HCT116 (cell line): ENCODE results near the gene FANCD2. TPM values are rescaled to one million over a fixed set of nuclear protein-coding genes. Genes with fewer than 3 reads are reported as not detected.
"Not testable (repeated sequence)": the region's sequence is repeated elsewhere in the genome, so short reads cannot be mapped to it uniquely, and the experiment has no call there.

Experiments used
- ATAC-seq: fragments of 200-7000 bp; cut with Tn5 transposase; 2 replicates; pipeline ENCODE4 v1.9.1; 2020; ENCODE audit warnings: mild to moderate bottlenecking, moderate library complexity
- BruUV-seq: library from RNA; stranded (reverse); fragments of 400-500 nt; replicated peaks from 2 replicates; lab custom pipeline; 2021; lab: Mats Ljungman, UMichigan
- CTCF ChIA-PET: fragments of 300-600 bp; sonication (Branson Sonifier 250); formaldehyde crosslinking; loops from one replicate; lab custom pipeline; 2021; ENCODE audit warnings: antibody characterized with exemption; lab: Charles Lee
- POLR2A ChIA-PET: fragments of 300-600, 350-600 bp; sonication (Branson Sonifier 250); formaldehyde crosslinking; loops from one replicate; lab custom pipeline; 2021; ENCODE audit warnings: antibody characterized with exemption; lab: Charles Lee
- RAD21 ChIA-PET, 2 experiments: fragments of 300-600 bp; sonication (Branson Sonifier 250); formaldehyde crosslinking; loops; one replicate each; lab custom pipeline; 2023; ENCODE audit warnings: low total read pairs in 2 of 2; ENCODE audit not compliant: uncharacterized antibody in 2 of 2, unreplicated experiment in 2 of 2, low non-redundant PET in 1 of 2; lab: Charles Lee
- DNase-seq: peaks from one replicate; pipeline ENCODE4 v3.0.0-alpha.2; 2010; ENCODE audit warnings: low read depth, low spot score
- H2AFZ ChIP-seq: fragments of 200-600 bp; shearing (Covaris generic), sonication (generic); 2 replicates; pipeline ENCODE4 v1.6.1; 2017; ENCODE audit warnings: low read depth, mixed run types, mixed read lengths, antibody characterized with exemption, low read length; ENCODE audit not compliant: poor library complexity, severe bottlenecking
- H3K27ac ChIP-seq: 2 replicates; pipeline ENCODE4 v1.5.1; 2012; ENCODE audit warnings: low read depth, low read length
- H3K27me3 ChIP-seq: fragments of 200-600 bp; sonication (generic); 2 replicates; pipeline ENCODE4 v1.6.1; 2016; ENCODE audit warnings: mixed run types, low read length, mixed read lengths; ENCODE audit not compliant: insufficient read depth
- H3K36me3 ChIP-seq, 2 experiments: fragments of 200-500 bp in 1 of 2; fragments of 200-600 bp in 1 of 2; sonication (Bioruptor generic) in 1 of 2; sonication (generic) in 1 of 2; 2 replicates each; pipeline versions ENCODE4 v1.5.1 to v1.6.1; 2014 to 2016; ENCODE audit warnings: low read length in 2 of 2, inconsistent platforms in 1 of 2, mixed read lengths in 1 of 2, mixed run types in 1 of 2; ENCODE audit not compliant: insufficient read depth in 2 of 2, control insufficient read depth in 1 of 2
- H3K4me1 ChIP-seq, 2 experiments: fragments of 200-600 bp in 1 of 2; sonication (generic) in 1 of 2; 2 replicates each; pipeline versions ENCODE4 v1.5.1 to v1.6.1; 2012 to 2017; ENCODE audit warnings: low read length in 2 of 2, inconsistent platforms in 1 of 2, mild to moderate bottlenecking in 1 of 2, mixed read lengths in 1 of 2, mixed run types in 1 of 2, moderate library complexity in 1 of 2; ENCODE audit not compliant: insufficient read depth in 2 of 2, control insufficient read depth in 1 of 2
- H3K4me2 ChIP-seq: fragments of 200-600 bp; sonication (generic); 2 replicates; pipeline ENCODE4 v1.6.1; 2017; ENCODE audit warnings: mixed run types, low read length, mixed read lengths
- H3K4me3 ChIP-seq, 2 experiments: fragments of 200-600 bp in 1 of 2; sonication (generic) in 1 of 2; replicated peaks in 1 of 2; 2 replicates each; pipeline ENCODE4 v1.5.1; 2011 to 2016; ENCODE audit warnings: low read length in 2 of 2, control low read depth in 1 of 2, low read depth in 1 of 2, mild to moderate bottlenecking in 1 of 2, mixed read lengths in 1 of 2, mixed run types in 1 of 2
- H3K79me2 ChIP-seq: fragments of 200-600 bp; sonication (generic); 2 replicates; pipeline ENCODE4 v1.6.1; 2017; ENCODE audit warnings: mild to moderate bottlenecking, mixed run types, low read length, moderate library complexity, mixed read lengths; ENCODE audit not compliant: insufficient read depth
- H3K9ac ChIP-seq: fragments of 200-600 bp; sonication (generic); 2 replicates; pipeline ENCODE4 v1.6.1; 2016; ENCODE audit warnings: low read length, mixed read lengths
- H3K9me2 ChIP-seq: fragments of 200-600 bp; sonication (generic), shearing (Covaris generic); 2 replicates; pipeline ENCODE4 v1.6.1; 2017; ENCODE audit warnings: mixed run types, mild to moderate bottlenecking, moderate library complexity; ENCODE audit not compliant: insufficient read depth
- H3K9me3 ChIP-seq, 2 experiments: fragments of 200-500 bp in 1 of 2; fragments of 200-600 bp in 1 of 2; sonication (Bioruptor generic) in 1 of 2; sonication (generic) in 1 of 2; 2 replicates each; pipeline ENCODE4 v1.6.1; 2014 to 2017; ENCODE audit warnings: low read length in 2 of 2, mixed read lengths in 2 of 2, inconsistent platforms in 1 of 2, low read depth in 1 of 2, mild to moderate bottlenecking in 1 of 2, mixed run types in 1 of 2, moderate library complexity in 1 of 2; ENCODE audit not compliant: control insufficient read depth in 1 of 2, insufficient read depth in 1 of 2
- H4K20me1 ChIP-seq: fragments of 200-600 bp; sonication (generic), shearing (Covaris generic); 2 replicates; pipeline ENCODE4 v1.6.1; 2017; ENCODE audit warnings: mixed run types, mild to moderate bottlenecking, moderate library complexity; ENCODE audit not compliant: insufficient read depth
- ATF3 ChIP-seq: IDR thresholded peaks from 2 replicates; pipeline ENCODE4 v1.6.1; 2012
- JUND ChIP-seq: IDR thresholded peaks from 2 replicates; pipeline ENCODE4 v1.6.1; 2012
- intact Hi-C: fragments of 100-400 bp; cut with micrococcal nuclease; formaldehyde crosslinking; loops from 2 replicates; pipeline ENCODE4 v1.10.0; 2022
- total RNA-seq: library from RNA; stranded (reverse); gene quantifications from one replicate; pipeline ENCODE4 v1.2.1, GENCODE V29; 2021; ENCODE audit not compliant: unreplicated experiment

Gene FANCD2
- total RNA-seq, 1 experiment from 2014 or later = 50.0 TPM

GRCh38 chr3:10017636-10018292 is 8.5 kb upstream of the FANCD2 start:
- H3K36me3 ChIP-seq = no peaks in the 10 kb centered on the region
- H2AFZ ChIP-seq = no peak overlapping the region
- no peaks in the 10 kb centered on the region for H3K9me3 ChIP-seq
- no peaks in the 10 kb centered on the region for H3K27me3 ChIP-seq
- intact Hi-C loops = no loop called here
- H3K4me3 ChIP-seq = no peak overlapping the region
- no peak overlapping the region for H3K27ac ChIP-seq
- no TSS peak for BruUV-seq
- ChIA-PET POLR2A (no interaction called here), CTCF (no interaction called here), RAD21 (no interaction called here)
- H3K9ac ChIP-seq = no peak overlapping the region
- no peaks in the 10 kb centered on the region for H3K9me2 ChIP-seq
- H3K4me1 ChIP-seq = peaks cover 0 to 22% of the 10 kb centered on the region in 2 experiments; a peak in 2 of 4 replicates
- H3K4me2 ChIP-seq = peak overlapping the region; percentile 39
- ATAC-seq (peak; percentile 78), DNase-seq (no peak)
- TF ChIP-seq JUND (no peak), ATF3 (no peak)
- H3K79me2 ChIP-seq = no peaks in the 10 kb centered on the region
- H4K20me1 ChIP-seq = no peaks in the 10 kb centered on the region

- POLR2A ChIA-PET, H3K4me2 ChIP-seq, H3K27ac ChIP-seq, BruUV-seq, ATAC-seq, RAD21 ChIA-PET, H4K20me1 ChIP-seq, H3K9ac ChIP-seq, H2AFZ ChIP-seq, H3K9me3 ChIP-seq, H3K27me3 ChIP-seq, DNase-seq, H3K9me2 ChIP-seq, H3K79me2 ChIP-seq, H3K4me3 ChIP-seq, H3K36me3 ChIP-seq, intact Hi-C loops, CTCF ChIA-PET: not testable (repeated sequence)
- peaks cover 0 to 22% of the 10 kb centered on the region in 2 experiments; a peak in 2 of 4 replicates for H3K4me1 ChIP-seq
Measured at GRCh38 chr3:10018806-10019205, 7.4 kb upstream of the FANCD2 start.
